Stimulated activated CD8-positive, alpha-beta memory T cell treated with anti-CD3 and anti-CD28 coated beads, Interleukin-4, amount 100 ng/mL, for 48 hours (primary cell): ENCODE data around the gene ZNF263.
"Not testable (repeated sequence)": the region's sequence is repeated elsewhere in the genome, so short reads cannot be mapped to it uniquely, and the experiment has no call there.

Experiments
- DNase-seq: peaks from one replicate; pipeline ENCODE4 v3.0.0-alpha.2; 2020

The ZNF263 gene

GRCh38 chr16:3270718-3271117 is 12.6 kb upstream of the ZNF263 start:
- DNase-seq, result not testable (repeated sequence)

GRCh38 chr16:3271281-3271680 is 12.0 kb upstream of the ZNF263 start:
- not testable (repeated sequence) for DNase-seq

GRCh38 chr16:3274490-3274889 is 8.8 kb upstream of the ZNF263 start:
- no peak for DNase-seq

- DNase-seq, result no peak
Observed at GRCh38 chr16:3274947-3275346, 8.3 kb upstream of the ZNF263 start.

GRCh38 chr16:3276679-3277078 is 6.6 kb upstream of the ZNF263 start:
- DNase-seq, result no peak

- DNase-seq, result no peak
Observed at GRCh38 chr16:3281222-3281820, 2.0 kb upstream of the ZNF263 start.

GRCh38 chr16:3282103-3282729 is 1.1 kb upstream of the ZNF263 start:
- no peak for DNase-seq

- DNase-seq, result peak; percentile 31
Observed at GRCh38 chr16:3283543-3284447, 504 bp downstream of the ZNF263 start.

GRCh38 chr16:3285131-3285530 is 1.8 kb downstream of the ZNF263 start:
- DNase-seq, result no peak

GRCh38 chr16:3289998-3290673 is 6.8 kb downstream of the ZNF263 start:
- no peak for DNase-seq

GRCh38 chr16:3292604-3293003 is 9.3 kb downstream of the ZNF263 start:
- DNase-seq, result no peak

- no peak for DNase-seq
Observed at GRCh38 chr16:3295209-3295608, 11.9 kb downstream of the ZNF263 start.

GRCh38 chr16:3295783-3296182 is 12.5 kb downstream of the ZNF263 start:
- no peak for DNase-seq

- DNase-seq, result no peak
Observed at GRCh38 chr16:3304370-3304769, 21.1 kb downstream of the ZNF263 start.

GRCh38 chr16:3305109-3306068 is 22.1 kb downstream of the ZNF263 start, which contains the start of the genes TIGD7 and ZNF75A:
TIGD7 (minus strand) TSS chr16:3305430; CDS start chr16:3300614, 4,816 bp downstream.
ZNF75A (plus strand) TSS chr16:3305497; CDS start chr16:3308429, 2,932 bp downstream.
- DNase-seq, result peak; percentile 85

- DNase-seq, result no peak
Observed at GRCh38 chr16:3306078-3306477, 22.8 kb downstream of the ZNF263 start.

GRCh38 chr16:3311496-3311895 is 28.2 kb downstream of the ZNF263 start:
- DNase-seq, result no peak

- no peak for DNase-seq
Observed at GRCh38 chr16:3317315-3317999, 34.2 kb downstream of the ZNF263 start.

GRCh38 chr16:3321816-3322215 is 38.5 kb downstream of the ZNF263 start:
- no peak for DNase-seq

- no peak for DNase-seq
Observed at GRCh38 chr16:3327514-3327913, 44.2 kb downstream of the ZNF263 start.

- DNase-seq, result no peak
Observed at GRCh38 chr16:3328104-3328503, 44.8 kb downstream of the ZNF263 start.
